ENCODE measurements around the gene MASP1. TPM values are rescaled to one million over a fixed set of nuclear protein-coding genes. Genes with fewer than 3 reads are reported as not detected.

MASP1 gene
- total RNA-seq, 1 experiment from 2014 or later: 1.0 TPM

- Mint-ChIP-seq H3K36me3 (ENCODE audit: insufficient read depth in 1 of 3, low read depth in 3 of 3) (peaks cover 7 to 10% (median 10%) of the 10 kb centered on the region in 3 experiments), H3K4me1 (peaks cover 16 to 27% of the 10 kb centered on the region in 2 experiments), H3K9me3 (peaks cover 8% of the 10 kb centered on the region in 2 experiments), H3K27me3 (ENCODE audit: low read depth) (peaks cover 4% of the 10 kb centered on the region; the same call in 1 of the 2 replicates), H3K27ac (no peak overlapping the region), H3K4me3 (no peak overlapping the region)
- Histone ChIP-seq H4K20me1 (ENCODE audit: control insufficient read depth, insufficient read depth, insufficient read length) (no peaks in the 10 kb centered on the region), H2BK15ac (ENCODE audit: low read depth, low read length) (no peak overlapping the region), H3K4me2 (ENCODE audit: insufficient read depth, insufficient read length, low read length) (no peak overlapping the region), H3K27me3 (ENCODE audit: insufficient read depth, low read length) (no peaks in the 10 kb centered on the region), H3K56ac (ENCODE audit: insufficient read length, low read depth, low read length) (no peak overlapping the region), H4K8ac (replicated peaks; ENCODE audit: insufficient read length, low read depth, low read length) (no peak overlapping the region), H2BK20ac (ENCODE audit: low read depth, low read length, poor library complexity, severe bottlenecking) (no peak overlapping the region), H3K27ac (ENCODE audit: insufficient read length, low read depth, low read length) (no peak overlapping the region), H3K9me3 (ENCODE audit: control insufficient read depth, low read depth, low read length) (peaks cover 6% of the 10 kb centered on the region), H3K14ac (ENCODE audit: insufficient read depth, low read length) (no peak overlapping the region), H3K79me1 (ENCODE audit: insufficient read depth, low read depth, low read length, poor library complexity, severe bottlenecking) (no peaks in the 10 kb centered on the region), H3K18ac (ENCODE audit: insufficient read length, low read depth, low read length) (no peak overlapping the region), H2BK12ac (ENCODE audit: insufficient read length, low read depth, low read length) (no peak overlapping the region), H3K23me2 (ENCODE audit: insufficient read length, low read depth, low read length, poor library complexity, severe bottlenecking) (no peaks in the 10 kb centered on the region), H3K9ac (ENCODE audit: extremely low read depth, insufficient read length, low read length) (no peak overlapping the region), H2AFZ (ENCODE audit: low read length) (no peak overlapping the region), H3K23ac (ENCODE audit: insufficient read length, low read depth, low read length) (no peak overlapping the region), H3T11ph (ENCODE audit: low read length) (no peak overlapping the region), H2BK120ac (ENCODE audit: low read depth, low read length, poor library complexity, severe bottlenecking) (no peak overlapping the region), H3K4ac (ENCODE audit: low read depth, low read length) (no peak overlapping the region), H4K91ac (ENCODE audit: insufficient read length, low read depth, low read length) (no peak overlapping the region), H2AK5ac (ENCODE audit: insufficient read length, low read length) (no peak overlapping the region), H4K5ac (ENCODE audit: insufficient read length, low read depth, low read length) (no peak overlapping the region), H3K79me2 (ENCODE audit: insufficient read depth, low read length) (no peaks in the 10 kb centered on the region), H3K4me1 (ENCODE audit: insufficient read depth, low read length) (peaks cover 8% of the 10 kb centered on the region; the same call in 1 of the 2 replicates), H2BK5ac (ENCODE audit: insufficient read length, low read length) (no peak overlapping the region)
- WGBS (ENCODE audit: extremely low coverage, insufficient read length, low lambda C conversion rate): no CpG with 5 or more reads among the region's 4 CpGs
- no peak for TF ChIP-seq CTCF (conservative IDR thresholded peaks at IDR 0.05)
- no peak for DNase-seq
These were observed 78.8 kb downstream of the MASP1 start for GRCh38 chr3:187212705-187213104.

All from H9 (cell line).